GM12878 (cell line): ENCODE measurements around the gene SPC24. TPM values are rescaled to one million over a fixed set of nuclear protein-coding genes. Genes with fewer than 3 reads are reported as not detected.
"Not testable (repeated sequence)": the region's sequence is repeated elsewhere in the genome, so short reads cannot be mapped to it uniquely, and the experiment has no call there.

Source experiments
- ATAC-seq: fragments of 200-7000 bp; cut with Tn5 transposase; 3 replicates; pipeline ENCODE4 v1.9.1; 2020; ENCODE audit warnings: mild to moderate bottlenecking, moderate library complexity
- BruUV-seq: library from RNA; stranded (reverse); fragments of 400-500 nt; replicated peaks from 2 replicates; lab custom pipeline; 2021; lab: Mats Ljungman, UMichigan
- CTCF ChIA-PET: fragments of 300-600 bp; sonication (Branson Sonifier 250); formaldehyde crosslinking; extraction: SDS; loops from one replicate; lab custom pipeline; 2021; ENCODE audit warnings: inconsistent platforms; lab: Yijun Ruan, JAX
- POLR2A ChIA-PET: fragments of 350-600 bp; formaldehyde crosslinking; extraction: SDS; loops from one replicate; lab custom pipeline; 2021; ENCODE audit warnings: inconsistent platforms; lab: Charles Lee
- RAD21 ChIA-PET: fragments of 300-600 bp; sonication (Branson Sonifier 250); formaldehyde crosslinking; loops from one replicate; lab custom pipeline; 2023; ENCODE audit warnings: antibody characterized with exemption; ENCODE audit not compliant: unreplicated experiment; lab: Charles Lee
- SMC1A ChIA-PET: fragments of 300-600 bp; sonication (Branson Sonifier 250); formaldehyde crosslinking; loops from one replicate; lab custom pipeline; 2023; ENCODE audit not compliant: unreplicated experiment, uncharacterized antibody; lab: Charles Lee
- DNase-seq: peaks from one replicate; pipeline ENCODE4 v3.0.0-alpha.2; 2011; ENCODE audit warnings: low read depth, low spot score
- FAIRE-seq: peaks from 3 replicates; lab custom pipeline; 2011; peaks lifted over from hg19 to GRCh38; lab: Jason Lieb, UNC
- H2AFZ ChIP-seq: 2 replicates; pipeline ENCODE4 v1.6.0; 2011; ENCODE audit warnings: low read depth, low read length, control low read depth; ENCODE audit not compliant: control insufficient read depth
- H3K27ac ChIP-seq: 2 replicates; pipeline ENCODE4 v1.5.1; 2011; ENCODE audit warnings: control low read depth; ENCODE audit not compliant: control insufficient read depth, insufficient read depth
- H3K27me3 ChIP-seq, 2 experiments: replicated peaks in 1 of 2; 2 replicates each; pipeline versions ENCODE4 v1.6.0 to v1.6.1; 2011; ENCODE audit warnings: low read length in 1 of 2; ENCODE audit not compliant: control insufficient read depth in 2 of 2, insufficient read depth in 2 of 2
- H3K36me3 ChIP-seq, 2 experiments: 2 replicates each; pipeline ENCODE4 v1.5.1; 2011; ENCODE audit warnings: low read length in 1 of 2; ENCODE audit not compliant: control insufficient read depth in 2 of 2, insufficient read depth in 2 of 2
- H3K4me1 ChIP-seq: 2 replicates; pipeline ENCODE4 v1.6.1; 2011; ENCODE audit warnings: mild to moderate bottlenecking, low read length, moderate library complexity, mixed read lengths; ENCODE audit not compliant: control insufficient read depth, insufficient read depth
- H3K4me2 ChIP-seq: 2 replicates; pipeline ENCODE4 v1.6.0; 2011; ENCODE audit warnings: control low read depth; ENCODE audit not compliant: control insufficient read depth, insufficient read depth
- H3K4me3 ChIP-seq: fragments of 200-600 bp; sonication (generic); 2 replicates; pipeline ENCODE4 v1.5.1; 2016
- H3K79me2 ChIP-seq: 2 replicates; pipeline ENCODE4 v1.6.0; 2011; ENCODE audit warnings: low read length; ENCODE audit not compliant: control insufficient read depth, insufficient read depth
- H3K9ac ChIP-seq: 2 replicates; pipeline ENCODE4 v1.8.0; 2011; ENCODE audit warnings: low read length, control low read depth, mixed read lengths; ENCODE audit not compliant: control insufficient read depth, insufficient read depth
- H3K9me3 ChIP-seq: replicated peaks from 3 replicates; pipeline ENCODE4 v1.5.1; 2011; ENCODE audit warnings: mild to moderate bottlenecking, low read length; ENCODE audit not compliant: control insufficient read depth, insufficient read depth
- H4K20me1 ChIP-seq: 2 replicates; pipeline ENCODE4 v1.6.0; 2011; ENCODE audit not compliant: control insufficient read depth, insufficient read depth
- POLR2AphosphoS5 ChIP-seq: IDR thresholded peaks from 2 replicates; pipeline ENCODE4 v1.6.1; 2011; ENCODE audit warnings: mild to moderate bottlenecking, low read length, inconsistent platforms
- WGBS: methylation state at CpG from one replicate; pipeline ENCODE4 v1.1.6; 2016; ENCODE audit warnings: low lambda C conversion rate; ENCODE audit not compliant: insufficient replicate concordance, insufficient coverage; ENCODE audit errors: missing lambda C conversion rate; 5-methylcytosine and 5-hydroxymethylcytosine counted together
- in situ Hi-C: fragments of 300-500 bp; cut with MboI; formaldehyde crosslinking; loops from 9 replicates; pipeline ENCODE4 v1.14.3; 2018; ENCODE audit warnings: mixed read lengths
- intact Hi-C: fragments of 100-400 bp; cut with micrococcal nuclease; formaldehyde crosslinking; loops from one replicate; pipeline ENCODE4 v1.14.2; 2022; ENCODE audit not compliant: unreplicated experiment
- polyA plus RNA-seq, 11 experiments: library from polyadenylated mRNA; depleted of rRNA in 4 of 11; unstranded in 6 of 11; stranded (reverse) in 5 of 11; fragments of >200 nt; fragmentation: Nextera tagmentation in 4 of 11; fragmentation: Illumina TruSeq in 1 of 11; extraction: Ambion mirVana in 4 of 11; extraction: Trizol in 1 of 11; gene quantifications; 1 replicate in 1 of 11; 2 replicates in 10 of 11; pipeline versions ENCODE4 v1.2.1 to v1.2.3, GENCODE V29; 2011 to 2016; ENCODE audit warnings: inconsistent platforms in 2 of 11, missing spikeins in 2 of 11, low read depth in 1 of 11
- total RNA-seq, 4 experiments: library from RNA; depleted of rRNA in 3 of 4; stranded (reverse); fragments of >200 nt in 3 of 4; fragmentation: Illumina TruSeq in 1 of 4; extraction: Trizol in 1 of 4; gene quantifications; 2 replicates each; pipeline versions ENCODE4 v1.2.1 to v1.2.3, GENCODE V29; 2013 to 2021
- TF ChIP-seq, protein P1 (sequence below): fragments of 450-650 bp; formaldehyde crosslinking; IDR thresholded peaks from 2 replicates; pipeline ENCODE4 v1.5.0; 2022; ENCODE audit warnings: mild to moderate bottlenecking, missing genetic modification characterization

SPC24 gene
- total and polyA plus RNA-seq, 10 of the 15 experiments (the other 5 are each of a cell fraction or from before 2014, with no cell fraction given), result 9.4 to 72.6 (median 40.7) TPM

DNA sequence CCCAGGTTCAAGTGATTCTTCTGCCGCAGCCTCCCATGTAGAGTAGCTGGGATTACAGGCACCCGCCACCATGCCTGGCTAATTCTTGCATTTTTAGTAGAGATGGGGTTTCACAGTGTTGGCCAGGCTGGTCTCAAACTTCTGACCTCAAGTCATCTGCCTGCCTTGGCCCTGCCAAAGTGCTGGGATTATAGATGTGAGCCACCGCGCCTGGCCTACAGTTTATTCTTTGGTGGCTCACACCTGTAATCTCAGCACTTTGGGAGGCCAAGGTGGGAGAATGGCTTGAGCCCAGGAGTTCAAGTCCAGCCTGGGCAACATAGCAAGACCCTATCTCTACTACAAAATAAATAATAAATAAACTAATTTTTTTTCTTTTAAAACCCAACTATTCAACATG is 31.4 kb downstream of the SPC24 start:
- 100% methylated on average over 4 of the region's 4 CpGs for WGBS
- H3K27me3 ChIP-seq, H3K4me1 ChIP-seq, H3K27ac ChIP-seq, H3K79me2 ChIP-seq, H3K4me3 ChIP-seq, RAD21 ChIA-PET, DNase-seq, H3K4me2 ChIP-seq, ATAC-seq, FAIRE-seq, H4K20me1 ChIP-seq, SMC1A ChIA-PET, H2AFZ ChIP-seq, BruUV-seq, POLR2A ChIA-PET, in situ Hi-C loops, H3K9me3 ChIP-seq, intact Hi-C loops, H3K9ac ChIP-seq: not testable (repeated sequence)
- peaks cover 25 to 29% of the 10 kb centered on the region in 2 experiments; a peak in 3 of 4 replicates for H3K36me3 ChIP-seq
- CTCF ChIA-PET, result interaction anchor here (2.8 to 3.1 kb wide), 2 partner anchors 30 to 182 kb away, joined by 13 to 22 read pairs; no protein-coding TSS in a partner anchor

DNA sequence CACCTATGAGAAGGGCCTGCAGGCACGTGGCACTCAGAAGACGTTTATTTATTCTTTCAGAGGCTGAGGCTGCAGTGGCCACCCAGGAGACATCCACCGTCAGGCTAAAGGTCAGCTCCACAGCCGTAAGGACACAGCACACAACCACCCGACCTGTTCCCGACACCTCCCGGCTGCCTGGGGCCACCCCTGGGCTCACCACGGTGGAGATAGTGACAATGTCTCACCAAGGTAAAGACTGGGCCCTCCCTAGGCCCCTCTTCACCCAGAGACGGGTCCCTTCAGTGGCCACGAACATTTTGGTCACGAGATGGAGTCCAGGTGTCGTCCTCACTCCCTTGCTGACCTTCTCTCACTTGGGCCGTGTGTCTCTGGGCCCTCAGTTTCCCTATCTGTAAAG is 32.5 kb downstream of the SPC24 start:
- BruUV-seq, result no TSS peak
- SMC1A ChIA-PET, result interaction anchor here (0.7 kb wide), 1 partner anchor 169 kb away, joined by 3 read pairs; no protein-coding TSS in a partner anchor
- in situ Hi-C loops, result no loop called here
- ATAC-seq (no peak), DNase-seq (no peak)
- no peaks in the 10 kb centered on the region for H3K79me2 ChIP-seq
- no peaks in the 10 kb centered on the region for H3K4me1 ChIP-seq
- no peak overlapping the region for H3K4me2 ChIP-seq
- CTCF ChIA-PET, result no interaction called here
- TF ChIP-seq, protein P1, sequence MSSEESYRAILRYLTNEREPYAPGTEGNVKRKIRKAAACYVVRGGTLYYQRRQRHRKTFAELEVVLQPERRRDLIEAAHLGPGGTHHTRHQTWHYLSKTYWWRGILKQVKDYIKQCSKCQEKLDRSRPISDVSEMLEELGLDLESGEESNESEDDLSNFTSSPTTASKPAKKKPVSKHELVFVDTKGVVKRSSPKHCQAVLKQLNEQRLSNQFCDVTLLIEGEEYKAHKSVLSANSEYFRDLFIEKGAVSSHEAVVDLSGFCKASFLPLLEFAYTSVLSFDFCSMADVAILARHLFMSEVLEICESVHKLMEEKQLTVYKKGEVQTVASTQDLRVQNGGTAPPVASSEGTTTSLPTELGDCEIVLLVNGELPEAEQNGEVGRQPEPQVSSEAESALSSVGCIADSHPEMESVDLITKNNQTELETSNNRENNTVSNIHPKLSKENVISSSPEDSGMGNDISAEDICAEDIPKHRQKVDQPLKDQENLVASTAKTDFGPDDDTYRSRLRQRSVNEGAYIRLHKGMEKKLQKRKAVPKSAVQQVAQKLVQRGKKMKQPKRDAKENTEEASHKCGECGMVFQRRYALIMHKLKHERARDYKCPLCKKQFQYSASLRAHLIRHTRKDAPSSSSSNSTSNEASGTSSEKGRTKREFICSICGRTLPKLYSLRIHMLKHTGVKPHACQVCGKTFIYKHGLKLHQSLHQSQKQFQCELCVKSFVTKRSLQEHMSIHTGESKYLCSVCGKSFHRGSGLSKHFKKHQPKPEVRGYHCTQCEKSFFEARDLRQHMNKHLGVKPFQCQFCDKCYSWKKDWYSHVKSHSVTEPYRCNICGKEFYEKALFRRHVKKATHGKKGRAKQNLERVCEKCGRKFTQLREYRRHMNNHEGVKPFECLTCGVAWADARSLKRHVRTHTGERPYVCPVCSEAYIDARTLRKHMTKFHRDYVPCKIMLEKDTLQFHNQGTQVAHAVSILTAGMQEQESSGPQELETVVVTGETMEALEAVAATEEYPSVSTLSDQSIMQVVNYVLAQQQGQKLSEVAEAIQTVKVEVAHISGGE (CRISPR knock-in tag), result no peak
- TF ChIP-seq POLR2AphosphoS5, result no peak
- TF ChIP-seq, all 136 proteins: peak for 0
- intact Hi-C loops, result no loop called here
- no peak for FAIRE-seq
- H3K27ac ChIP-seq, result no peak overlapping the region
- no peaks in the 10 kb centered on the region for H3K9me3 ChIP-seq
- no peaks in the 10 kb centered on the region for H3K27me3 ChIP-seq
- WGBS, result 89% methylated on average over 13 of the region's 13 CpGs
- H3K9ac ChIP-seq, result no peak overlapping the region
- peaks cover 26 to 31% of the 10 kb centered on the region in 2 experiments; a peak in 3 of 4 replicates for H3K36me3 ChIP-seq
- ChIA-PET RAD21 (no interaction called here), POLR2A (interaction anchor here (0.6 kb wide), 1 partner anchor 317 kb away, joined by 3 read pairs; no protein-coding TSS in a partner anchor)
- no peak overlapping the region for H2AFZ ChIP-seq
- H4K20me1 ChIP-seq, result no peaks in the 10 kb centered on the region
- no peak overlapping the region for H3K4me3 ChIP-seq

DNA sequence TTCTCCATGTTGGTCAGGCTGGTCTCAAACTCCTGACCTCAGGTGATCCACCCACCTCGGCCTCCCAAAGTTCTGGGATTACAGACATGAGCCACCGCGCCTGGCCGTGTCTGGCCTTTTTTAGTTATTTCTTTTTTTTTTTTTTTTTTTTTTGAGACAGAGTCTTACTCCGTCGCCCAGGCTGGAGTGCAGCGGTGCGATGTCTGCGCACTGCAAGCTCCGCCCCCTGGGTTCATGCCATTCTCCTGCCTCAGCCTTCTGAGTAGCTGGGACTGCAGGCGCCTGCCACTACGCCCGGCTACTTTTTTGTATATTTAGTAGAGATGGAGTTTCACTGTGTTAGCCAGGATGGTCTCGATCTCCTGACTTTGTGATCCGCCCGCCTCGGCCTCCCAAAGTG is 33.6 kb downstream of the SPC24 start:
- 93% methylated on average over 13 of the region's 17 CpGs for WGBS
- DNase-seq, H3K79me2 ChIP-seq, intact Hi-C loops, H3K4me3 ChIP-seq, POLR2A ChIA-PET, BruUV-seq, H2AFZ ChIP-seq, H3K9me3 ChIP-seq, H3K4me1 ChIP-seq, H3K9ac ChIP-seq, H3K27me3 ChIP-seq, H3K4me2 ChIP-seq, ATAC-seq, SMC1A ChIA-PET, H4K20me1 ChIP-seq, CTCF ChIA-PET, FAIRE-seq, in situ Hi-C loops, H3K27ac ChIP-seq: not testable (repeated sequence)
- H3K36me3 ChIP-seq, result peaks cover 23% of the 10 kb centered on the region in 2 experiments; a peak in 3 of 4 replicates
- RAD21 ChIA-PET, result interaction anchor here (1.0 kb wide), 1 partner anchor 81 kb away, joined by 3 read pairs; no protein-coding TSS in a partner anchor
